PFSK-1 (cell line): ENCODE measurements around the gene HSD17B12.

Source experiments
- POLR2AphosphoS5 ChIP-seq: IDR thresholded peaks from 2 replicates; pipeline ENCODE4 v1.6.1; 2012; ENCODE audit warnings: low read depth, mild to moderate bottlenecking, control low read depth, low read length, moderate library complexity
- REST ChIP-seq, 2 experiments: IDR thresholded peaks; 2 replicates each; pipeline versions ENCODE4 v1.6.1 to v1.8.0; 2011 to 2012; ENCODE audit warnings: low read depth in 2 of 2, low read length in 2 of 2, control low read depth in 1 of 2, inconsistent platforms in 1 of 2, mild to moderate bottlenecking in 1 of 2, moderate library complexity in 1 of 2; ENCODE audit not compliant: insufficient read depth in 1 of 2
- TAF1 ChIP-seq: IDR thresholded peaks from 2 replicates; pipeline ENCODE4 v1.6.1; 2012; ENCODE audit warnings: low read length, control low read depth, borderline replicate concordance; ENCODE audit not compliant: insufficient read depth

- TF ChIP-seq POLR2AphosphoS5 (no peak), REST (IDR thresholded peaks at IDR 0.05; ENCODE audit: insufficient read depth in 1 of 2, low read depth in 2 of 2, low read length in 2 of 2) (no peak), TAF1 (no peak)
These were observed 37.8 kb downstream of the HSD17B12 start for GRCh38 chr11:43718373-43718772.
